Gastroesophageal sphincter (tissue), 3 donors: ENCODE results near the gene PROB1.

Experiments
- POLR2A ChIP-seq, 2 donors: fragments of 450-650 bp; IDR thresholded peaks; one replicate each; pipeline ENCODE4 v1.6.1; 2017; ENCODE audit warnings: antibody characterized with exemption in 2 of 2, mild to moderate bottlenecking in 2 of 2, moderate library complexity in 1 of 2
- POLR2AphosphoS5 ChIP-seq: sonication (generic); formaldehyde crosslinking; IDR thresholded peaks from one replicate; pipeline ENCODE4 v1.6.1; 2017; ENCODE audit warnings: antibody characterized with exemption
- TF ChIP-seq, protein P1 (sequence below), 4 experiments: fragments of 200-600 bp in 2 of 4; fragments of 450-650 bp in 2 of 4; sonication (generic) in 1 of 4; IDR thresholded peaks; one replicate each; pipeline ENCODE4 v1.5.1; 2017 to 2019; ENCODE audit warnings: antibody characterized with exemption in 4 of 4, mild to moderate bottlenecking in 2 of 4, moderate library complexity in 2 of 4

DNA sequence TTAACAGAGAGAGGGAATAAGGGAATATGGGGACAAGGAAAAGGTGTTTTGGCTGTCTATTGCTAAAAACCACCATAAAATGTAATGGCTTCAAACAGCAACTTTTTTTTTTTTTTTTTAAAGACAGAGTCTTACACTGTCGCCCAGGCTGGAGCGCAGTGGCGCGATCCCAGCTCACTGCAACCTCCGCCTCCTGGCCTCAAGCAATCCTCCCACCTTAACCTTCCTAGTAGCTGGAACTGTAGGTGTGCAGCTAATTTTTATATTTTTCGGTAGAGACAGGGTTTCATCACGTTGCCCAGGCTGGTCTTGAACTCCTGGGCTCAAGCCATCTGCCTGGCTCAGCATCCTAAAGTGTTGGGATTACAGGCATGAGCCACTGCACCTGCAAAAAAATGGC is 13.3 kb upstream of the PROB1 start:
- no peak for TF ChIP-seq POLR2AphosphoS5
- TF ChIP-seq, protein P1, sequence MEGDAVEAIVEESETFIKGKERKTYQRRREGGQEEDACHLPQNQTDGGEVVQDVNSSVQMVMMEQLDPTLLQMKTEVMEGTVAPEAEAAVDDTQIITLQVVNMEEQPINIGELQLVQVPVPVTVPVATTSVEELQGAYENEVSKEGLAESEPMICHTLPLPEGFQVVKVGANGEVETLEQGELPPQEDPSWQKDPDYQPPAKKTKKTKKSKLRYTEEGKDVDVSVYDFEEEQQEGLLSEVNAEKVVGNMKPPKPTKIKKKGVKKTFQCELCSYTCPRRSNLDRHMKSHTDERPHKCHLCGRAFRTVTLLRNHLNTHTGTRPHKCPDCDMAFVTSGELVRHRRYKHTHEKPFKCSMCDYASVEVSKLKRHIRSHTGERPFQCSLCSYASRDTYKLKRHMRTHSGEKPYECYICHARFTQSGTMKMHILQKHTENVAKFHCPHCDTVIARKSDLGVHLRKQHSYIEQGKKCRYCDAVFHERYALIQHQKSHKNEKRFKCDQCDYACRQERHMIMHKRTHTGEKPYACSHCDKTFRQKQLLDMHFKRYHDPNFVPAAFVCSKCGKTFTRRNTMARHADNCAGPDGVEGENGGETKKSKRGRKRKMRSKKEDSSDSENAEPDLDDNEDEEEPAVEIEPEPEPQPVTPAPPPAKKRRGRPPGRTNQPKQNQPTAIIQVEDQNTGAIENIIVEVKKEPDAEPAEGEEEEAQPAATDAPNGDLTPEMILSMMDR (IDR thresholded peaks at IDR 0.05): no peak
- no peak for TF ChIP-seq POLR2A (IDR thresholded peaks at IDR 0.05)
